Activated T-cell treated with anti-CD3 and anti-CD28 coated beads, Interleukin-2, amount 50 U/mL, for 24 hours (primary cell): ENCODE results near the gene BTNL2.

ENCODE experiments used
- DNase-seq: peaks from one replicate; pipeline ENCODE4 v3.0.0-alpha.2; 2020
- H3K27ac Mint-ChIP-seq: 2 replicates; pipeline ENCODE4 v1.8.0; 2020; ENCODE audit warnings: mild to moderate bottlenecking, mixed read lengths
- H3K27me3 Mint-ChIP-seq: 2 replicates; pipeline ENCODE4 v1.8.0; 2020; ENCODE audit warnings: mixed read lengths
- H3K36me3 Mint-ChIP-seq: 2 replicates; pipeline ENCODE4 v1.8.0; 2020; ENCODE audit warnings: low read depth, mixed read lengths
- H3K4me1 Mint-ChIP-seq: 2 replicates; pipeline ENCODE4 v1.8.0; 2020; ENCODE audit warnings: low read depth, mixed read lengths
- H3K4me3 Mint-ChIP-seq: 2 replicates; pipeline ENCODE4 v1.8.0; 2020; ENCODE audit warnings: mild to moderate bottlenecking, moderate library complexity, mixed read lengths
- H3K9me3 Mint-ChIP-seq: 2 replicates; pipeline ENCODE4 v1.8.0; 2020; ENCODE audit warnings: mixed read lengths

BTNL2 gene

GRCh38 chr6:32401284-32401963 is 5.6 kb downstream of the BTNL2 start:
- Mint-ChIP-seq H3K27ac (no peak overlapping the region), H3K27me3 (peaks cover 55% of the 10 kb centered on the region), H3K4me1 (peaks cover 6% of the 10 kb centered on the region), H3K36me3 (no peaks in the 10 kb centered on the region), H3K4me3 (no peak overlapping the region), H3K9me3 (no peaks in the 10 kb centered on the region)
- no peak for DNase-seq

GRCh38 chr6:32397252-32397920 is 9.6 kb downstream of the BTNL2 start:
- peaks cover 6% of the 10 kb centered on the region for H3K4me1 Mint-ChIP-seq
- no peak for DNase-seq
- peaks cover 47% of the 10 kb centered on the region for H3K27me3 Mint-ChIP-seq
- H3K4me3 Mint-ChIP-seq: no peak overlapping the region
- H3K9me3 Mint-ChIP-seq: no peaks in the 10 kb centered on the region
- no peak overlapping the region for H3K27ac Mint-ChIP-seq
- H3K36me3 Mint-ChIP-seq: no peaks in the 10 kb centered on the region

- Mint-ChIP-seq H3K4me3 (no peak overlapping the region), H3K9me3 (no peaks in the 10 kb centered on the region), H3K4me1 (peaks cover 6% of the 10 kb centered on the region), H3K27me3 (peaks cover 43% of the 10 kb centered on the region), H3K27ac (no peak overlapping the region), H3K36me3 (no peaks in the 10 kb centered on the region)
- no peak for DNase-seq
Measured at GRCh38 chr6:32396028-32396427, 11.0 kb downstream of the BTNL2 start.

GRCh38 chr6:32393665-32394420 is 13.1 kb downstream of the BTNL2 start:
- DNase-seq: no peak
- H3K4me3 Mint-ChIP-seq: no peak overlapping the region
- no peaks in the 10 kb centered on the region for H3K36me3 Mint-ChIP-seq
- no peak overlapping the region for H3K27ac Mint-ChIP-seq
- peaks cover 38% of the 10 kb centered on the region for H3K27me3 Mint-ChIP-seq
- H3K4me1 Mint-ChIP-seq: peaks cover 6% of the 10 kb centered on the region
- H3K9me3 Mint-ChIP-seq: no peaks in the 10 kb centered on the region

- Mint-ChIP-seq H3K4me1 (no peaks in the 10 kb centered on the region), H3K4me3 (no peak overlapping the region), H3K36me3 (no peaks in the 10 kb centered on the region), H3K27ac (no peak overlapping the region), H3K9me3 (no peaks in the 10 kb centered on the region), H3K27me3 (peaks cover 52% of the 10 kb centered on the region)
- DNase-seq: no peak
Measured at GRCh38 chr6:32391505-32391904, 15.5 kb downstream of the BTNL2 start.

GRCh38 chr6:32387589-32388340 is 19.2 kb downstream of the BTNL2 start:
- no peaks in the 10 kb centered on the region for H3K4me1 Mint-ChIP-seq
- no peak for DNase-seq
- H3K27ac Mint-ChIP-seq: no peak overlapping the region
- H3K36me3 Mint-ChIP-seq: no peaks in the 10 kb centered on the region
- no peak overlapping the region for H3K4me3 Mint-ChIP-seq
- peaks cover 30% of the 10 kb centered on the region for H3K27me3 Mint-ChIP-seq
- H3K9me3 Mint-ChIP-seq: no peaks in the 10 kb centered on the region

- DNase-seq: no peak
- peaks cover 26% of the 10 kb centered on the region for H3K27me3 Mint-ChIP-seq
- H3K36me3 Mint-ChIP-seq: no peaks in the 10 kb centered on the region
- H3K4me3 Mint-ChIP-seq: no peak overlapping the region
- no peaks in the 10 kb centered on the region for H3K9me3 Mint-ChIP-seq
- H3K4me1 Mint-ChIP-seq: no peaks in the 10 kb centered on the region
- H3K27ac Mint-ChIP-seq: no peak overlapping the region
Measured at GRCh38 chr6:32386040-32386439, 20.9 kb downstream of the BTNL2 start.

GRCh38 chr6:32382757-32383420 is 24.1 kb downstream of the BTNL2 start:
- DNase-seq: no peak
- no peaks in the 10 kb centered on the region for H3K4me1 Mint-ChIP-seq
- no peak overlapping the region for H3K4me3 Mint-ChIP-seq
- peaks cover 11% of the 10 kb centered on the region for H3K27me3 Mint-ChIP-seq
- H3K36me3 Mint-ChIP-seq: no peaks in the 10 kb centered on the region
- no peak overlapping the region for H3K27ac Mint-ChIP-seq
- H3K9me3 Mint-ChIP-seq: no peaks in the 10 kb centered on the region

GRCh38 chr6:32379545-32379944 is 27.4 kb downstream of the BTNL2 start:
- Mint-ChIP-seq H3K9me3 (no peaks in the 10 kb centered on the region), H3K4me1 (no peaks in the 10 kb centered on the region), H3K27ac (no peak overlapping the region), H3K27me3 (peaks cover 15% of the 10 kb centered on the region), H3K4me3 (no peak overlapping the region), H3K36me3 (no peaks in the 10 kb centered on the region)
- DNase-seq: no peak

- Mint-ChIP-seq H3K36me3 (no peaks in the 10 kb centered on the region), H3K27me3 (peaks cover 21% of the 10 kb centered on the region), H3K27ac (no peak overlapping the region), H3K4me1 (no peaks in the 10 kb centered on the region), H3K9me3 (no peaks in the 10 kb centered on the region), H3K4me3 (no peak overlapping the region)
- no peak for DNase-seq
Measured at GRCh38 chr6:32375739-32376529, 31.0 kb downstream of the BTNL2 start.

GRCh38 chr6:32371803-32372202 is 35.2 kb downstream of the BTNL2 start, which contains the start of gene TSBP1:
Gene TSBP1, minus strand, starts transcription at chr6:32371903. Its CDS starts 197 bp downstream, at chr6:32371706.
- no peak for DNase-seq
- Mint-ChIP-seq H3K4me1 (no peaks in the 10 kb centered on the region), H3K4me3 (no peak within 1 kb of the TSS), H3K27ac (no peak within 1 kb of the TSS), H3K27me3 (peaks cover 31% of the 10 kb centered on the region), H3K36me3 (no peaks in the 10 kb centered on the region), H3K9me3 (no peaks in the 10 kb centered on the region)

GRCh38 chr6:32371229-32371628 is 35.8 kb downstream of the BTNL2 start:
- Mint-ChIP-seq H3K27ac (no peak overlapping the region), H3K4me3 (no peak overlapping the region), H3K36me3 (no peaks in the 10 kb centered on the region), H3K27me3 (peaks cover 28% of the 10 kb centered on the region), H3K9me3 (no peaks in the 10 kb centered on the region), H3K4me1 (no peaks in the 10 kb centered on the region)
- no peak for DNase-seq

GRCh38 chr6:32370505-32370904 is 36.5 kb downstream of the BTNL2 start:
- no peak overlapping the region for H3K4me3 Mint-ChIP-seq
- H3K36me3 Mint-ChIP-seq: no peaks in the 10 kb centered on the region
- no peaks in the 10 kb centered on the region for H3K9me3 Mint-ChIP-seq
- H3K27ac Mint-ChIP-seq: no peak overlapping the region
- DNase-seq: no peak
- no peaks in the 10 kb centered on the region for H3K4me1 Mint-ChIP-seq
- peaks cover 28% of the 10 kb centered on the region for H3K27me3 Mint-ChIP-seq
